NCI-H526 (cell line): ENCODE measurements around the gene KIR2DL3.

Source experiments
- DNase-seq, 2 experiments: peaks; one replicate each; lab custom pipeline; 2025; lab: John Stamatoyannopoulos, UW

The KIR2DL3 gene

DNA sequence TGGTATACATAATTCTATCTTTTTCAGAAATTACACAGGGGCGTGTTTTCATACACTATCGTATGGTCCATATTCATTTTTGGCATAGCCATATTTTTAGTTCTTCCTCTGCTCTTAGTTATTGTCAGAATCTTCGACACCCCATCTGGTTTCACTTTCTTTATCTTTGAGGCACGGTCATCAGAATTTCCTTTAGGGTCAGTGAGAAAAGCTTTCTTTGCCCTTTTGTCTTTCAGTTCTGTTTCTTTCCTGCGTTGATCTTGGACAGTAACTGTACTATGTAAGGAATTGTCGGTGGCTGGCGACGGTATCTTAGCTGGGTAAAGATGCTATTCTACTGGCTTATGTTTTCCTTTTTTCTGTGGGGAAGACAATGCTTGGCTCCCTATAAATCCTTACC is 54.5 kb downstream of the KIR2DL3 start:
- DNase-seq, result no peak

DNA sequence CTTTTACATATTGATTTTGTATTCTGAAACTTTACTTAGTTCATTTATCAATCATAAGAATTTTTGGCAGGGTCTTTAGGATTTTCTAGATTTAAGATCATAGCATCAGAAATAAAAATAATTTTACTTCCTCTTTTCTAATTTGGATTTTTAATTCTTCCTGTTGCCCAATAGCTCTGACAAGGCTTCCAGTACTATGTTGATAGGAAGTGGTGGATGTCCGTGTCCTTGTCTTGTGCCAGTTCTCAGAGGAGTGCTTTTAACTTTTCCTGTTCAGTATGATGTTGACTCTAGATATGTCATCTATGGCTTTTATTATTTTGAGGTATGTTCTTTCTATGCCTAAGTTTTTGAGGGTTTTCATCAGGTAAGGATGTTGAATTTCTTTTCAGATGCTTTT is 57.4 kb downstream of the KIR2DL3 start:
- no peak for DNase-seq
